ENCODE measurements around the gene ST3GAL4.

- TF ChIP-seq POLR2A (IDR thresholded peaks at IDR 0.05) (no peak), CTCF (IDR thresholded peaks at IDR 0.05) (no peak)
Observed at GRCh38 chr11:126456089-126456488, 100.6 kb downstream of the ST3GAL4 start.
